GM12872 (cell line): ENCODE data around the gene INTS4.

Experiments
- CTCF ChIP-seq: IDR thresholded peaks from 3 replicates; pipeline ENCODE4 v1.5.1; 2011; ENCODE audit warnings: low read depth, mild to moderate bottlenecking, low read length, moderate library complexity; ENCODE audit not compliant: insufficient read depth

INTS4 gene

GRCh38 chr11:78020246-78020645 is 25.8 kb upstream of the INTS4 start:
- no peak for TF ChIP-seq CTCF

GRCh38 chr11:78019808-78020207 is 25.3 kb upstream of the INTS4 start:
- TF ChIP-seq CTCF = no peak

GRCh38 chr11:78015878-78016277 is 21.4 kb upstream of the INTS4 start:
- TF ChIP-seq CTCF = no peak

- TF ChIP-seq CTCF = no peak
These were observed 16.8 kb upstream of the INTS4 start for GRCh38 chr11:78011301-78011700.

GRCh38 chr11:78010755-78011154 is 16.3 kb upstream of the INTS4 start:
- TF ChIP-seq CTCF = no peak

- no peak for TF ChIP-seq CTCF
These were observed 15.8 kb upstream of the INTS4 start for GRCh38 chr11:78010304-78010703.

- TF ChIP-seq CTCF = no peak
These were observed 14.6 kb upstream of the INTS4 start for GRCh38 chr11:78009062-78009461.

GRCh38 chr11:78000193-78000592 is 5.7 kb upstream of the INTS4 start:
- peak; percentile 81 for TF ChIP-seq CTCF
